ENCODE measurements around the gene MRPL54.
"Not testable (repeated sequence)": the region's sequence is repeated elsewhere in the genome, so short reads cannot be mapped to it uniquely, and the experiment has no call there.

The MRPL54 gene

GRCh38 chr19:3807131-3807480, 44.6 kb downstream of the MRPL54 start:
- Histone ChIP-seq H3K27me3 (replicated peaks; ENCODE audit: control insufficient read depth, insufficient read depth, low read length) (peaks cover 21% of the 10 kb centered on the region), H3K4me3 (ENCODE audit: low read length) (no peak overlapping the region), H3K4me1 (ENCODE audit: control insufficient read depth, insufficient read depth, low read length) (no peaks in the 10 kb centered on the region), H3K9ac (ENCODE audit: low read length) (no peak overlapping the region), H3K36me3 (ENCODE audit: control insufficient read depth, insufficient read depth, low read length, severe bottlenecking) (no peaks in the 10 kb centered on the region), H3K9me3 (ENCODE audit: control insufficient read depth, low read length) (no peaks in the 10 kb centered on the region)
- DNase-seq (ENCODE audit: low read depth): no peak

GRCh38 chr19:3807574-3808354, 45.3 kb downstream of the MRPL54 start:
- Histone ChIP-seq H3K4me1 (ENCODE audit: control insufficient read depth, insufficient read depth, low read length) (no peaks in the 10 kb centered on the region), H3K9ac (ENCODE audit: low read length) (no peak overlapping the region), H3K4me3 (ENCODE audit: low read length) (no peak overlapping the region), H3K36me3 (ENCODE audit: control insufficient read depth, insufficient read depth, low read length, severe bottlenecking) (no peaks in the 10 kb centered on the region), H3K9me3 (ENCODE audit: control insufficient read depth, low read length) (no peaks in the 10 kb centered on the region), H3K27me3 (replicated peaks; ENCODE audit: control insufficient read depth, insufficient read depth, low read length) (peaks cover 21% of the 10 kb centered on the region)
- no peak for DNase-seq (ENCODE audit: low read depth)

- Histone ChIP-seq H3K9me3 (ENCODE audit: control insufficient read depth, low read length) (no peaks in the 10 kb centered on the region), H3K4me1 (ENCODE audit: control insufficient read depth, insufficient read depth, low read length) (no peaks in the 10 kb centered on the region), H3K9ac (ENCODE audit: low read length) (no peak overlapping the region), H3K36me3 (ENCODE audit: control insufficient read depth, insufficient read depth, low read length, severe bottlenecking) (no peaks in the 10 kb centered on the region), H3K4me3 (ENCODE audit: low read length) (no peak overlapping the region), H3K27me3 (replicated peaks; ENCODE audit: control insufficient read depth, insufficient read depth, low read length) (peaks cover 25% of the 10 kb centered on the region)
- DNase-seq (ENCODE audit: low read depth): no peak
Observed at GRCh38 chr19:3808420-3809143, 46.1 kb downstream of the MRPL54 start.

DNA sequence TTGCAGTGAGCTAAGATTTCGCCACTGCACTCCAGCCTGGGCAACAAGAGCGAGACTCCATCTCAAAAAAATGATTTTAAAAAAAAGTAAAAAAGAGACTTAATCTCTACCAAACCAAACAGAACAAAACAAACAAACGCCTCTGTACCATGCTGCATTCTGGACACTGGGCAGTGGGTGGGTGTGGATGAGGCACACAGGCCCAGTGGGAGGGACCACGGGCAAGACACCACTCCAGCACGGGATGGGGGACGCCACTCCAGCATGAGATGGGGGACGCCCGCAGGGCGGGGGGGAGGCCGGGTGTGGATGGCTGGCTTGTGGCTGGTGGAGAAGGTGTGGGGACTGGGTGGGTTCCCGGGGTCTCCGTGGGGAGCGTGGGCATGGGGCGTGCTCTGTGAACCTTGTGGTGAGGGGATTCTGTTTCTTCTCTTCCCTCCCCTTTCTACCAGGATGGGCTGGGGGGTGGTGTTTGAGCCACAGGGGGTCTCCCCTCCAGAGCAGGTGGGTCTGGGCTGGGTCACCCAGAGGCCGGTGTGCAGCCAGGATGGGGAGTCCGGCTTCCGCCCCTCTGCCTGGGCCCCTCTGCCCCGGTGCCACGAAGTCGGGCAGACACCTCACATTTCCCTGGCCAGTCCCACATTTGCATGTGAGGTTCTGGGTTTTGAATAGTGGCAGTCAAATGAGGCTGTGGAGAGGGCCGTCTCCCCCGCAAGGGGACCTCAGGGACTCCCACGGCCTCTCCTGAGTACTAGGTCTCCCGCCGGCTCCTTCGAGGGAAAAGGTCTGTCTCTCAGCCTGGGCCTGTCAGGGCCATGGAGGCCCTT, 47.6 kb downstream of the MRPL54 start:
- no peak overlapping the region for H3K4me3 ChIP-seq (ENCODE audit: low read length)
- no peaks in the 10 kb centered on the region for H3K36me3 ChIP-seq (ENCODE audit: control insufficient read depth, insufficient read depth, low read length, severe bottlenecking)
- no peaks in the 10 kb centered on the region for H3K9me3 ChIP-seq (ENCODE audit: control insufficient read depth, low read length)
- peaks cover 25% of the 10 kb centered on the region for H3K27me3 ChIP-seq (replicated peaks; ENCODE audit: control insufficient read depth, insufficient read depth, low read length)
- no peak overlapping the region for H3K9ac ChIP-seq (ENCODE audit: low read length)
- DNase-seq (ENCODE audit: low read depth): no peak
- no peaks in the 10 kb centered on the region for H3K4me1 ChIP-seq (ENCODE audit: control insufficient read depth, insufficient read depth, low read length)

DNA sequence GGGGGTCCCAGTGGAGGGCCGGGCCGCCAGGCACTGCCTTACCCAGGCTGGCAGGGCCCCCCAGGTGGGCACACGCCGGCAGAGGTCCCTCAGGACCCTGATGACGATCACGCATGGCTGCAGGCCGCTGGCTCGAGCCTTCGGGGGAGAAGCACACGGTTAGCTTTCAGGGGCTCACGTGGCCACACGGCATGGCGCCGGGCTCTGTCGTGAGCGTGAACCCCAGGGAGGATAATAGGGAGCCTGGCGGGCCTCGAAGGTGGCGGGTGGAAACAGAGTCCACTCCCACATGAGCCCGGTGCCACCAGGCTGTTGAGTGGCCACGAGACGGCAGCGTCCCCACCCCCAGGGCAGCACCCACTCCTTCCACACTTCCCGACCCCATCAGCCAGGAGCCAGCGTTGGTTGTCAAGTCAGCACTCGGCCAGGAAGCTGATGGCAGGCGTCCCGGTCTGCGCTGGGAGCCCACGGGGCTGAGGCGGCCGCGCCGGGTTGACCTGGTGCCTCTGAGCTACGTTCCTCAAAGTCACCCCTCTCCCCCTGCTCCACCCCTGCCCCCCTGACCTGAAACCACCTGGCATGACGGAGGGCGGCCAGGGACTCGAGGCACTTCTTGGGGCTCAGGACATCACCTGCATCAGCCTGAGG, 48.4 kb downstream of the MRPL54 start:
- H3K27me3 ChIP-seq (replicated peaks; ENCODE audit: control insufficient read depth, insufficient read depth, low read length): peaks cover 25% of the 10 kb centered on the region
- no peaks in the 10 kb centered on the region for H3K4me1 ChIP-seq (ENCODE audit: control insufficient read depth, insufficient read depth, low read length)
- H3K4me3 ChIP-seq (ENCODE audit: low read length): no peak overlapping the region
- no peak for DNase-seq (ENCODE audit: low read depth)
- no peaks in the 10 kb centered on the region for H3K9me3 ChIP-seq (ENCODE audit: control insufficient read depth, low read length)
- no peaks in the 10 kb centered on the region for H3K36me3 ChIP-seq (ENCODE audit: control insufficient read depth, insufficient read depth, low read length, severe bottlenecking)
- H3K9ac ChIP-seq (ENCODE audit: low read length): no peak overlapping the region

GRCh38 chr19:3813473-3814392, 51.3 kb downstream of the MRPL54 start:
- no peaks in the 10 kb centered on the region for H3K9me3 ChIP-seq (ENCODE audit: control insufficient read depth, low read length)
- peaks cover 6% of the 10 kb centered on the region for H3K4me1 ChIP-seq (ENCODE audit: control insufficient read depth, insufficient read depth, low read length)
- H3K27me3 ChIP-seq (replicated peaks; ENCODE audit: control insufficient read depth, insufficient read depth, low read length): peaks cover 31% of the 10 kb centered on the region
- no peak overlapping the region for H3K9ac ChIP-seq (ENCODE audit: low read length)
- H3K4me3 ChIP-seq (ENCODE audit: low read length): no peak overlapping the region
- no peaks in the 10 kb centered on the region for H3K36me3 ChIP-seq (ENCODE audit: control insufficient read depth, insufficient read depth, low read length, severe bottlenecking)
- DNase-seq (ENCODE audit: low read depth): no peak

DNA sequence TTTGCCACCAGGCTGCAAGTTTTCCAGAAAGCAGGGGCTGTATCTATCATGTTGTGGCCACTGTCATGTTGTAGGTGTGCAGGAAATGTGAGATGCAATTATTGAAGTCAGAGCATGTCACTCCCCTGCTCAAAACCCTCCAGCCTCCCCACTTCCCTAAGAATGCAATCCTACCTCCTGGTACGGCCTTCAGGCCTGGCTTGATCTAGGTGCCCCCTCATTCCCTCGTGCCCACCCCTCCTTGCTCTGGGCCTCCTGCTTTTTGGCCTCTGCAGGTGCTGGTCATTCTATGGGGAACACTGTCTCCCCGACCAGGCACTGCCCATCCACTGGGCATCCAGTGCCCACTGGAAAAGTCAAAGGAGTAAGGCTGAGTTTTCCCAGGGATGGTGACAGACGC, 52.2 kb downstream of the MRPL54 start:
- Histone ChIP-seq H3K36me3 (ENCODE audit: control insufficient read depth, insufficient read depth, low read length, severe bottlenecking) (no peaks in the 10 kb centered on the region), H3K9me3 (ENCODE audit: control insufficient read depth, low read length) (no peaks in the 10 kb centered on the region)

GRCh38 chr19:3816148-3816547, 53.7 kb downstream of the MRPL54 start:
- not testable (repeated sequence) for DNase-seq (ENCODE audit: low read depth); H3K36me3 ChIP-seq (ENCODE audit: control insufficient read depth, insufficient read depth, low read length, severe bottlenecking); H3K4me1 ChIP-seq (ENCODE audit: control insufficient read depth, insufficient read depth, low read length); H3K9me3 ChIP-seq (ENCODE audit: control insufficient read depth, low read length); H3K4me3 ChIP-seq (ENCODE audit: low read length); H3K9ac ChIP-seq (ENCODE audit: low read length)
- peaks cover 19% of the 10 kb centered on the region for H3K27me3 ChIP-seq (replicated peaks; ENCODE audit: control insufficient read depth, insufficient read depth, low read length)

More for the DNA sequence above, 52.2 kb downstream of the MRPL54 start:
- no peak overlapping the region for H3K9ac ChIP-seq (ENCODE audit: low read length)
- peaks cover 7% of the 10 kb centered on the region for H3K4me1 ChIP-seq (ENCODE audit: control insufficient read depth, insufficient read depth, low read length)
- peaks cover 28% of the 10 kb centered on the region for H3K27me3 ChIP-seq (replicated peaks; ENCODE audit: control insufficient read depth, insufficient read depth, low read length)
- DNase-seq (ENCODE audit: low read depth): no peak
- H3K4me3 ChIP-seq (ENCODE audit: low read length): no peak overlapping the region

- H3K9ac ChIP-seq (ENCODE audit: low read length): no peak overlapping the region
- H3K36me3 ChIP-seq (ENCODE audit: control insufficient read depth, insufficient read depth, low read length, severe bottlenecking): no peaks in the 10 kb centered on the region
- H3K4me1 ChIP-seq (ENCODE audit: control insufficient read depth, insufficient read depth, low read length): peaks cover 7% of the 10 kb centered on the region
- peaks cover 19% of the 10 kb centered on the region for H3K27me3 ChIP-seq (replicated peaks; ENCODE audit: control insufficient read depth, insufficient read depth, low read length)
- no peaks in the 10 kb centered on the region for H3K9me3 ChIP-seq (ENCODE audit: control insufficient read depth, low read length)
- no peak for DNase-seq (ENCODE audit: low read depth)
- H3K4me3 ChIP-seq (ENCODE audit: low read length): no peak overlapping the region
Observed at GRCh38 chr19:3816566-3817218, 54.2 kb downstream of the MRPL54 start.

All from adipocyte (in vitro differentiated cells).